H54 (cell line): ENCODE measurements around the gene ARHGEF7.

Source experiments
- DNase-seq: peaks from one replicate; pipeline ENCODE4 v3.0.0; 2011; ENCODE audit warnings: low spot score, mixed read lengths; ENCODE audit not compliant: insufficient read length
- FAIRE-seq: peaks from 3 replicates; lab custom pipeline; 2011; peaks lifted over from hg19 to GRCh38; lab: Jason Lieb, UNC
- POLR2A ChIP-seq: IDR thresholded peaks from 2 replicates; pipeline ENCODE4 v1.6.1; 2011; ENCODE audit warnings: low read depth, mild to moderate bottlenecking, low read length

Gene ARHGEF7

DNA sequence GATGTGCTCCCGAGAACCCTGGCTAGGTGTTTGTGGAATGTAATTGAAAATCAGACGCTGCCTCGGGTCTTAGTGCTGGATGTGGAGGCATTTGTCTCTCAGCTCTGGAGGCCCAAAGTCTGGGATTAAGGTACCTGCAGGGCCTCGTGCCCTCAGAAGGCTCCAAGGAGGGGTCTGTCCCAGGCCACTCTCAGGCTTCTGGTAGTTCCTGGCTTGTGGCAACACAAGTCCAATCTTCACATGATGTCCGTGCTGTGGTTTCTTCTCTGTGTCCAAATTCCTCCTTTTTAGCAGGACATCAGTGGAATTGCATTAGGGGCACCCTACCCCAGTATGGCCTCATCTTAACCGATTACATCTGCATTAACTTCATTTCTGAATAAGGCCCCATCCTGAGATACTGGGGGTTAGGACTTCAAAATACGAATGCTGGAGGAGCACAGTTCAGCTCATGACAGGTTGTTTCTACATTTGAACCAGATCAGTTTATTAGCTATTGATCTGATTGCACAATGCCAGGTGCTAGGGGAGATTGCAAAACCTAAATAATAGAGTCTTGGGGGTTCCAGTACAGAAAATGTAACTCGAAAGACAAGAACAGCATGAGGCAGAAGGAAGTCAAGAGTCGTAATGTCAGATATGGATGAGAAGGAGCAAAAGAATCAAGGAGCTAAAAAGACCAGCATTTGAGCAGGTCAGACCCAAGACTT is 3.9 kb downstream of the ARHGEF7 start:
- DNase-seq (no peak), FAIRE-seq (no peak)
- TF ChIP-seq POLR2A, result no peak

DNA sequence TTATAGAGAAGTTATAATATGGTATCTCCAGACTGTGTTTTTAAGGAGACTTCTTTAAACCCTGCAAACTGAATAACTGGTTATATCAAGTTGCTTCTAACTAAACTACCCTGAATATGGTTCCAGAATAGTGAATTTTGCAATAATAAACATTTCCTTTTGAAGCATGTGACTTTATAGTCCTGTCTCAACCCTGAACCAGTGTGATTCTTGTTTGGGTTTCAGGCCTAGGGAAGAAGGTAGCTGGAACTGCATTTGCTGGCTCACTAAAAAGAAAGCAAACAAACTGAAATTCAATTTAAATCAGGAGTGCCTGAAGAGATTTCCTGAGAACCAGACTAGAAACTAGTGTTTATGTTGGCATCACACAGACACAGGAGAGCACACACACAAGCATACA is 4.9 kb downstream of the ARHGEF7 start:
- no peak for FAIRE-seq
- no peak for TF ChIP-seq POLR2A

DNA sequence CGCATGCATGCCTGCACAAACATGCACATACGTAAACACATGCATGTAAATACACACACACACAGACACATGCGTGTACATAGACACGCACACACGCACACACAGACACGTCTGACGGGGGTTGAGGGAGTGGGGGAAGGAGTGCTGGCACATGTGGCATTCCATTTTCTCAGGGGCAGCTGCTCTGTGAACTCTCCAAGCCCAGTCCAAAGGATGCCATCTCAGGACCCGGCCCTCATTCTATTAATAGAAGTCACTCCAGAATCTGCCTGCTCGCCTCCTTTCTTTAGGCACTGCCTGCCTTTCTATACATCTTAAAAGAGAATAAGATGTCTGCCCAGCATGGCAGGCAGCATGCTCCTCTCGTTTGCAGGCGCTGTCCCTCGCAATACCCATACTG is 5.3 kb downstream of the ARHGEF7 start:
- DNase-seq (no peak), FAIRE-seq (no peak)
- TF ChIP-seq POLR2A, result no peak

More for the DNA sequence above, 4.9 kb downstream of the ARHGEF7 start:
- no peak for DNase-seq

DNA sequence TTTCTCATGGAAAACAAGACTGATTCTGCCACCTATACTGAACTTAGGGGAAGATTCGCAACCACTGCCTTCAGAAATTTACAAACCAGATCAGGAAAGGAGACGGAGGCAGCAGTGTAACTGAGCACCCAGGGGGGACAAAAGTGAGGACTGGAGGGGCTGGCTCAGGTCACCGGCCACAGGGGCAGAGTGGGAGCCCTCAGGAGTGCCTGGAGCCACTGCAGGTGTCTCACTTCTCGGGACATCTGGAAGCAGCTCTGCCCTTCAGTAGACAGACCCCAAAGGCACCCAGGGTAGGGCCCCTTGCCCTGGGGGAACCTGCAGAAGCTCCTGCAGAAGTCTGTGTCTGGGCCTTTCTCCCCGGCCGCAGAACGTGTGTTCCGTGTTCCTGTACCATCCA is 5.8 kb downstream of the ARHGEF7 start:
- TF ChIP-seq POLR2A, result no peak
- FAIRE-seq, result no peak
- DNase-seq, result no peak

DNA sequence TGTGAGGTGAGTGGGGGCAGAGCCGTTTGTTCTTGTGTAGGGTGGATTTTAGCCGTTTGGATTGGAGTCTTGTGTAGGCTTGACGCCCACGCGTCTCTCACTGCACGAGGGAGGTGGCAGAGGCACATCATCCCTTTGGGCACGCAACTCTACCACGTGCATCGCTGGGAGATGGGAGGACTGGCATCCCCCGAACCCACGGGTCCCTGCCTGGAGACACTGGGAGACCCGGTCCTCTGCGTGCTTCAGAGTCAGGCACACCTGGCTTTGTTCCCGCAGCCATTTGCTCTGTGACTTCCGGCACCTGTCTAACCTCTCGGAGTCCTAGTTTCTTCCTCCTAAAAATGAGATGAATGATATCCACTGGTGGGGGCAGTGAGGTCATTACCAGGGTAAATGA is 6.4 kb downstream of the ARHGEF7 start:
- DNase-seq (no peak), FAIRE-seq (no peak)
- TF ChIP-seq POLR2A, result no peak

DNA sequence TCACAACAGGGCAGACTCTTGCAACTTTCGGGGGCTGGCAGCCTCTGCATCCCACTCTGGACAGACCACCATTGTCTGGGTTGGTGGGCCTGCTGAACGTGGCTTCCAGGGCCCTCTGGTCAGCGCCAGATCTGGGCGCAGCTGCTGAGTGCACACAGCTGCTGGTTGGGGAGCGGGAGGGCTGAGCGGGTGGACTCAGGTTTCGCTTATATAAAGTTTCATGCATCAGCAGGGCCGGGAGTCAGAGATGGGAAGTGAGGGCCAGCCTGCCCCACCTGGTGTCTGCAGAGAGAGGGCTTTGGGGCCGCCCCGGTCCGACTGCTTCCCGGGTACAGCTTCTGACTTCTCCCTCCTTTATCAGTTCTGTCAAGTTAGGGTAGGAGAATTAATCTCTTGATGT is 6.9 kb downstream of the ARHGEF7 start:
- TF ChIP-seq POLR2A, result no peak
- FAIRE-seq (no peak), DNase-seq (no peak)

DNA sequence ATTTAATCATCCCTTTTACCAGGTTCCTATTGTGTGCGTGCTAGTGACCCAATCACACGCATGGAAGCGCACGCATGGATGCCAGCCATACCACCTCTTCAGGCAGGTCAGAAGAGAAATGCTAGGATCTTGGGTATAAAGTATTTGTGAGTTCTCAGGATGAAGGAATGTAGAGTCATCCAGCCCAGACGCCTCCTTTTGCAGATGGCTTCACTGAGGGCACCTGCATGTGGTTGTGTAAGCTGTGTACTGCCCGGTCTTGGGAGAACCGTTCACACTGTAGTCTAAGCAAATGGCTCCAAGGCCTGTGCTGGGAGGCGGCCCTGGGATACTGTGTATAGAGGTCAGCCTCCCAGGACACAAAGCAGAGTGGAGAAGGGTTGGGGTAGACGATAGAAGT is 7.5 kb downstream of the ARHGEF7 start:
- no peak for FAIRE-seq
- no peak for DNase-seq
- TF ChIP-seq POLR2A, result no peak

DNA sequence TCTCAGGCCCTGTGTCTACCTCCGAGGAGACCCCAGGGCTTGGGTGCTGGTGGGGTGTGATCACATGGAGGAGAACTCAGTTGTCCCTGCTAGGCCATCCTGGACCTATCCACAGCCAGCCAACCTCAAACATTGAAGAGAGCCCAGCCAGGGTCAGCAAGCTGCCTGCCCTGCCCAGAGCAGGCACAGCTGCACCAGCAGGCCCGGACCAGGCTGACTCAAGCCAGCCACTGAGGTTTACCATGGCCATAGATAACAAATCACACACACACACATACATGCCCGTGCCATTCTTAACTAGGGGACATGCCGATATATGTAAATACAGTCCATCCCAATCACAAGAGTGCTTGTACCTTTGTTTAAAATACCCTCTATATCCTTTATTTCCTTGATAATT is 8.1 kb downstream of the ARHGEF7 start:
- TF ChIP-seq POLR2A, result no peak
- no peak for FAIRE-seq
- no peak for DNase-seq

DNA sequence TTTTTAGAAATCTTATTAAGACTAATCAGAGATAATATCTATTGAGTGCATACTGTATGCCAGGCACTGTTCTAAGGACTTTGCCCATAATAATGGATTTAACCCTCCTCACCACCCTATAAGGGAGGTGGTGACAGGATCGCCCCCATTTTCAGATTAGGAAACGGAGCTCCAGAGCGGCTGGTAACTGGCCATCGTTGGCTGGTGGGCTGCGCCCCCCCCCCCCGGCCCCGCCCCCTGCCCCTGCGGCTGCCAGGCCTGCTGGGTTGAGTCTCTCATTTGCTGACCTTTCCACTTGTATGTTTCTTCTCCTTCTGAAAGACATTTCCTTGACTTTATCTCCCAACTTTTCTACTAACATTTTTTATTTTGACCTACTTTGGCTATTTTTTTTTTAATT is 8.5 kb downstream of the ARHGEF7 start:
- FAIRE-seq, result no peak
- no peak for DNase-seq
- no peak for TF ChIP-seq POLR2A

DNA sequence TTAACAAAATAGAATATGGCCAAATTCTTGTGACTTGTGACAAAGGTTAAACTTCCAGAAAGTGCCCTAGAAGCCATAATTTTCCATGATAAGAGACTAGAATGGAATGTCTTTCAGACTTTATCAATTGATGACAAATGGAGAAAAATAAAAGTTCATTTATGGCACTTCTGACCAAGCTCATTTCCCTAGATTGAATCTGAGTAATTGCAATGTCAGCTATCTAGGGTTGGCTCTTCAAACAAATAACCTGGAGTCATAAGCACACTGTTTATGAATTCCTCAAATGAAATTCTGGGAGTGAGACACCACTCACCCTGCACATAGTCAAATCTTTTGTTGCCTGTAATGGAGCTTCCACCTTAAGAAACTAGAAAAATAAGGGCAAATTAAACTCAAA is 11.4 kb downstream of the ARHGEF7 start:
- no peak for FAIRE-seq
- DNase-seq, result no peak
- TF ChIP-seq POLR2A, result no peak

DNA sequence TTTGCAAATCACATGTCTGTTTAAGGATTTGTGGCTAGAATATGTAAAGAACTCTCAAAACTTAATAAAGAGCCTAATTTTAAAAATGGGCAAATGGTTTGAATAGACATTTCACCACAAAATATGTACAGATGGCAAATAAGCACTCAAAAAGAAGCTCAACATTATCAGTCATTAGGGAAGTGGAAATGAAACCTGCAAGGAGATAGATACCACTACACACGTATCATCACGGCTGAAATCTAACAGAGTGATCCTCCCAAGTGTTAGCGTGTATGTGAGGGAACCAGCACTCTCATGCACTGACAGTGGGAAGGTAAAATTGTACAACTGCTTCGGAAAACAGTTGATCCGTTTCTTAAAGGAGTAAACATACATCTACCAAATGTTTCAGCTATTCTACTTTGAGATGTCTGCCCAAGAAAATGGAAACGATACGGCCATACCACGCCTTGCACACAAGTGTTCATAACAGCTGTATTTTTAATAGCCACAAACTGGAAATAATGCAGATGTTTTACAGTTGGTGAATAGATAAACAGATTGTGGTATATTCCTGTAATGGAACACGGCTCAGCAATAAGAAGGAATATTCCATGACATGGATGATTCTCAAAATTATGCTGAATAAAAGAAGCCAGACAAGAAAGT is 14.5 kb downstream of the ARHGEF7 start:
- no peak for DNase-seq
- TF ChIP-seq POLR2A, result no peak
- FAIRE-seq, result peak; percentile 71

DNA sequence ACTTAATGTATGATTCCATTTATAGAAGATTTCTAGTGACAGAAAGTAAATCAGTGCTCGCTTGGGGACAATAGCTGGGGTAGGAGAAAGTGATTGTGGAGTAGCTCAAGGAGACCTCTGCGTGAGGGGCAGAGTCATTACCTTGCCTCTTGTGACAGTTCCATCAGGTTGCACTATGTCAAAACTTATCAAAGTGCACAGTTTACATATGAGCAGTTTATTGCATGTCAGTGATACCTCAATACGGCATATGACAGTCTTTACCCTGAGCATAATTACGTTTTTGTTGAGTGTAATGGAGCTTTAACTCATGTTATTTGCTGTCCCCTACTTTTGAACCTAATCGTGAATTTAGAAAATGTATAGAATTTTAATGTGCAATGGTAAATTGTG is 15.0 kb downstream of the ARHGEF7 start:
- DNase-seq (no peak), FAIRE-seq (peak; percentile 38)
- no peak for TF ChIP-seq POLR2A

DNA sequence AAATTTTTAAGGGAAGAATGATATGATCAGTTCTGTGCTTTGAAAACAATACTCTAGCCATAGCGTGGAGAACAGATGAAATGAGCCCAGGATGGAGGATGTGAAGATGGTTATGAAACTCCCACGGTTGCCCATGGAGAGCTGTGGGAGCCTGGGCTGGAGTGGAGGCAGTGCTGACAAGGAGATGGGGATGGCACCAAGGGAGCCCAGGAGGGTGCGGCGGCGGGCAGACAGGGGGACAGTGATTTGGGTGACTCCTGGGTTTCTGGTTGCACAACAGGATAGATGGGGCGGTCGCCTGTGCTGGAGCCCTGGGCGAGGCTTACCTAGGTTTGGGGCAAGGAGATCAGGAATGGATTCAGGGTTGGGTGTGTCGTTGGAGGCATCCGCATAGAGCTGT is 15.9 kb downstream of the ARHGEF7 start:
- no peak for DNase-seq
- FAIRE-seq, result no peak
- TF ChIP-seq POLR2A, result no peak

DNA sequence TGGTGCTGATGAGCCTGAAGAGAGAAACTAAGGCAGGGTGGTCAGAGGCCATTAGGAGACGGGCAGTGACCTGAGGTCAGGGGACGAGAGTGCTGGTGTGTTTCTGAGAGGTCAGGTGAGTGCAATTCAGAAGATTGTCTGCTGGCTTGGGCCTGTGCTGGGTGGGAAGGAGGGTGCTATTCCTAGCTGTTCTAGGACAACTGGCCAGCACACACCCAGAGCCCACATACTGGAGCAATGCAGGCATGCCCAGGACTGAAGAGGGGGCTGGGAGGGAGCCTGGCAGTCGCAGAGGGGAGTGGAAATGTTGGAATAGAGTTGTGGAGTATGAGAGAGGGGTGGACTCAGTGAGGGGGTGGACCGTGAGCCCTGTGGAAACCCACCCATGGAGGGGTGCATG is 16.5 kb downstream of the ARHGEF7 start:
- FAIRE-seq (no peak), DNase-seq (no peak)
- no peak for TF ChIP-seq POLR2A

DNA sequence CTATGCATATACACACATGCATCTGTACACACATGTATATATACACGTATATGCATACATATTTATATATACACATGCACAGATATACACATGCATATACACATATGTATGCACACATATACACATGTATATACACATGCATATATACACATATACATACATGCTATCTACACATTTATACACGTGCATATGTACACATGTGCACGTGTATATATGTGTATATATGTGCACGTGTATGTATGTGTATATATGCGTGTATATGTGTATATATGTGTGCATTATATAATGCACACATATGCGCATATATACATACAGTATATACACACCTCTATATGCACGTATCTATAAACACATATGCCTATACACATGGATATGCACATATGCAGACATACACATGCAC is 17.8 kb downstream of the ARHGEF7 start:
- DNase-seq (no peak), FAIRE-seq (no peak)
- no peak for TF ChIP-seq POLR2A
